ENCODE data around the gene COL1A1. TPM values are rescaled to one million over a fixed set of nuclear protein-coding genes. Genes with fewer than 3 reads are reported as not detected.

COL1A1 gene
- total RNA-seq, 1 experiment from 2014 or later, result 104 TPM

- peak; percentile 94 for DNase-seq
- no peaks in the 10 kb centered on the region for H3K23me2 ChIP-seq (ENCODE audit: insufficient read length, low read depth, low read length, poor library complexity, severe bottlenecking)
- H2BK120ac ChIP-seq (ENCODE audit: low read depth, low read length, poor library complexity, severe bottlenecking), result no peak overlapping the region
- Mint-ChIP-seq H3K9me3 (no peaks in the 10 kb centered on the region), H3K27ac (peak overlapping the region in 1 of 3 experiments; percentile 82; a peak in 2 of 7 replicates), H3K4me1 (peaks cover 12 to 19% of the 10 kb centered on the region in 2 experiments), H3K4me3 (no peak overlapping the region), H3K27me3 (ENCODE audit: low read depth) (no peaks in the 10 kb centered on the region; the same call in 1 of the 2 replicates), H3K36me3 (ENCODE audit: insufficient read depth in 1 of 3, low read depth in 3 of 3) (peaks cover 30 to 90% (median 78%) of the 10 kb centered on the region in 3 experiments; a peak in 6 of 7 replicates)
- no peaks in the 10 kb centered on the region for H3K9me3 ChIP-seq (ENCODE audit: control insufficient read depth, low read depth, low read length)
- H3K79me2 ChIP-seq (ENCODE audit: insufficient read depth, low read length), result no peaks in the 10 kb centered on the region
- H2BK15ac ChIP-seq (ENCODE audit: low read depth, low read length), result no peak overlapping the region
- H3K56ac ChIP-seq (ENCODE audit: insufficient read length, low read depth, low read length), result no peak overlapping the region
- no peak overlapping the region for H2BK12ac ChIP-seq (ENCODE audit: insufficient read length, low read depth, low read length)
- H2AK5ac ChIP-seq (ENCODE audit: insufficient read length, low read length), result no peak overlapping the region
- no peak overlapping the region for H2AFZ ChIP-seq (ENCODE audit: low read length)
- no peak overlapping the region for H3K4ac ChIP-seq (ENCODE audit: low read depth, low read length)
- no CpG with 5 or more reads among the region's 19 CpGs for WGBS (ENCODE audit: extremely low coverage, insufficient read length, low lambda C conversion rate)
- no peak overlapping the region for H4K91ac ChIP-seq (ENCODE audit: insufficient read length, low read depth, low read length)
- H3K14ac ChIP-seq (ENCODE audit: insufficient read depth, low read length), result no peak overlapping the region
- no peak overlapping the region for H3T11ph ChIP-seq (ENCODE audit: low read length)
- H3K4me2 ChIP-seq (ENCODE audit: insufficient read depth, insufficient read length, low read length), result peak overlapping the region; percentile 17
- H2BK5ac ChIP-seq (ENCODE audit: insufficient read length, low read length), result no peak overlapping the region
- no peak overlapping the region for H2BK20ac ChIP-seq (ENCODE audit: low read depth, low read length, poor library complexity, severe bottlenecking)
- no peak overlapping the region for H3K23ac ChIP-seq (ENCODE audit: insufficient read length, low read depth, low read length)
- H4K8ac ChIP-seq (replicated peaks; ENCODE audit: insufficient read length, low read depth, low read length), result no peak overlapping the region
- no peaks in the 10 kb centered on the region for H3K4me1 ChIP-seq (ENCODE audit: insufficient read depth, low read length)
- H3K18ac ChIP-seq (ENCODE audit: insufficient read length, low read depth, low read length), result no peak overlapping the region
- H3K79me1 ChIP-seq (ENCODE audit: insufficient read depth, low read depth, low read length, poor library complexity, severe bottlenecking), result no peaks in the 10 kb centered on the region
- H4K20me1 ChIP-seq (ENCODE audit: control insufficient read depth, insufficient read depth, insufficient read length), result peaks cover 2% of the 10 kb centered on the region
- H3K9ac ChIP-seq (ENCODE audit: extremely low read depth, insufficient read length, low read length), result no peak overlapping the region
- no peak overlapping the region for H3K27ac ChIP-seq (ENCODE audit: insufficient read length, low read depth, low read length)
- H4K5ac ChIP-seq (ENCODE audit: insufficient read length, low read depth, low read length), result no peak overlapping the region
- peak; percentile 96 for TF ChIP-seq CTCF (conservative IDR thresholded peaks at IDR 0.05)
- no peaks in the 10 kb centered on the region for H3K27me3 ChIP-seq (ENCODE audit: insufficient read depth, low read length)
These were observed 61.2 kb downstream of the COL1A1 start for GRCh38 chr17:50139950-50140885.

Data from H9 (cell line).